ENCODE results near the gene EEFSEC. TPM values are rescaled to one million over a fixed set of nuclear protein-coding genes. Genes with fewer than 3 reads are reported as not detected.

The EEFSEC gene
- total RNA-seq, 1 experiment from 2014 or later: 37.7 TPM

DNA sequence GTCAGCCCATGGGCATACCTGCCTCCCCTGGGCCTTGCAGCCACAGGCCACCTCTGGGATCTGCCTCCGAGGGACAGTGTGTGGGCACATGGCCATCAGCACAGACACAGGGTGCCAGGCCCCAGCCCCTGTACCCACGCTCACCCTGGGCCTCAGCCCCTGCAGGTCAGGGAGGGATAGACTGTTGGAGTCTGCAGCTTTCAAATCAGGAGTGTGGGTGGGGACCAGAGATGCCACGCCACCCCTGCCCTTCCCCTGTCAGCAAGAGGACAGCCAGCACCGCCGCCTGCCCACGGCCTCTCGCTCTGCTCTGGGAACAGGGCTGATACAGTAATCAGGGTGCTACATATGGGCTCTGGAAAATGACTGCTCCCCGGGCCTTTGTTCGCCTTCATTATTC is 240.8 kb downstream of the EEFSEC start:
- no peak overlapping the region for H3K27ac Mint-ChIP-seq (ENCODE audit: unreplicated experiment)
- H3K4me3 Mint-ChIP-seq (ENCODE audit: low read depth, unreplicated experiment): no peak overlapping the region
- H3K36me3 Mint-ChIP-seq (ENCODE audit: insufficient read depth, unreplicated experiment): no peaks in the 10 kb centered on the region
- no TSS peak for BruUV-seq (replicated peaks)
- no peak for DNase-seq
- H3K27me3 Mint-ChIP-seq (ENCODE audit: unreplicated experiment): no peaks in the 10 kb centered on the region
- intact Hi-C loops (cut with micrococcal nuclease; ENCODE audit: unreplicated experiment): no loop called here
- CTCF ChIA-PET: interaction anchor here (0.6 to 1.2 kb wide), 3 partner anchors 9 to 393 kb away, joined by 3 to 5 read pairs (median 3); no protein-coding TSS in a partner anchor
- H3K4me1 Mint-ChIP-seq (ENCODE audit: low read depth, unreplicated experiment): no peaks in the 10 kb centered on the region
- TF ChIP-seq, protein P1, sequence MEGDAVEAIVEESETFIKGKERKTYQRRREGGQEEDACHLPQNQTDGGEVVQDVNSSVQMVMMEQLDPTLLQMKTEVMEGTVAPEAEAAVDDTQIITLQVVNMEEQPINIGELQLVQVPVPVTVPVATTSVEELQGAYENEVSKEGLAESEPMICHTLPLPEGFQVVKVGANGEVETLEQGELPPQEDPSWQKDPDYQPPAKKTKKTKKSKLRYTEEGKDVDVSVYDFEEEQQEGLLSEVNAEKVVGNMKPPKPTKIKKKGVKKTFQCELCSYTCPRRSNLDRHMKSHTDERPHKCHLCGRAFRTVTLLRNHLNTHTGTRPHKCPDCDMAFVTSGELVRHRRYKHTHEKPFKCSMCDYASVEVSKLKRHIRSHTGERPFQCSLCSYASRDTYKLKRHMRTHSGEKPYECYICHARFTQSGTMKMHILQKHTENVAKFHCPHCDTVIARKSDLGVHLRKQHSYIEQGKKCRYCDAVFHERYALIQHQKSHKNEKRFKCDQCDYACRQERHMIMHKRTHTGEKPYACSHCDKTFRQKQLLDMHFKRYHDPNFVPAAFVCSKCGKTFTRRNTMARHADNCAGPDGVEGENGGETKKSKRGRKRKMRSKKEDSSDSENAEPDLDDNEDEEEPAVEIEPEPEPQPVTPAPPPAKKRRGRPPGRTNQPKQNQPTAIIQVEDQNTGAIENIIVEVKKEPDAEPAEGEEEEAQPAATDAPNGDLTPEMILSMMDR (IDR thresholded peaks at IDR 0.05; ENCODE audit: unreplicated experiment): no peak
- no peaks in the 10 kb centered on the region for H3K9me3 Mint-ChIP-seq (ENCODE audit: low read depth, unreplicated experiment)

DNA sequence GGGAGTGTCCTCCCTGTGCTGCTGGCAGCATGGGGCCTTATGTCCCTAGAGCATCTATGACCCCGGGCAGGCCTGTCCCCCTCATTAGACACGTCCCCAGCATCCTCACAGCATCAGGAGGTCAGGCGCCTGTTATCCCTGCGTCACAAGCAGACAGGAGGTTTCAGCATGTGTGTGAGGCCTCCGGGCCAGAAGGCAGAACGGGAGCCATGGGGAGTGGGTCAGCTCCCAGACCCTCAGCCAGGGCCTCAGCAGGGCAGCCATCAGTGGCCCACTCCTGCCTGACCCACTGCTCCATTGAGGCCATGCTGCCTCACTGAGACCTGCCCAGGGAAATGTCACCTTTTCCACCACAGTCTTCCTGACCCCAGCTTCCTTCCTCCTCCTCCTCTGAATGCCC is 241.8 kb downstream of the EEFSEC start:
- intact Hi-C loops (cut with micrococcal nuclease; ENCODE audit: unreplicated experiment): no loop called here
- Mint-ChIP-seq H3K4me1 (ENCODE audit: low read depth, unreplicated experiment) (no peaks in the 10 kb centered on the region), H3K4me3 (ENCODE audit: low read depth, unreplicated experiment) (no peak overlapping the region), H3K27me3 (ENCODE audit: unreplicated experiment) (no peaks in the 10 kb centered on the region), H3K9me3 (ENCODE audit: low read depth, unreplicated experiment) (no peaks in the 10 kb centered on the region), H3K36me3 (ENCODE audit: insufficient read depth, unreplicated experiment) (no peaks in the 10 kb centered on the region), H3K27ac (ENCODE audit: unreplicated experiment) (peak overlapping the region; percentile 31)
- DNase-seq: no peak
- CTCF ChIA-PET: interaction anchor here (1.3 kb wide), 1 partner anchor 9 kb away, joined by 3 read pairs; no protein-coding TSS in a partner anchor
- no TSS peak for BruUV-seq (replicated peaks)
- TF ChIP-seq, protein P1 (IDR thresholded peaks at IDR 0.05; ENCODE audit: unreplicated experiment): no peak

DNA sequence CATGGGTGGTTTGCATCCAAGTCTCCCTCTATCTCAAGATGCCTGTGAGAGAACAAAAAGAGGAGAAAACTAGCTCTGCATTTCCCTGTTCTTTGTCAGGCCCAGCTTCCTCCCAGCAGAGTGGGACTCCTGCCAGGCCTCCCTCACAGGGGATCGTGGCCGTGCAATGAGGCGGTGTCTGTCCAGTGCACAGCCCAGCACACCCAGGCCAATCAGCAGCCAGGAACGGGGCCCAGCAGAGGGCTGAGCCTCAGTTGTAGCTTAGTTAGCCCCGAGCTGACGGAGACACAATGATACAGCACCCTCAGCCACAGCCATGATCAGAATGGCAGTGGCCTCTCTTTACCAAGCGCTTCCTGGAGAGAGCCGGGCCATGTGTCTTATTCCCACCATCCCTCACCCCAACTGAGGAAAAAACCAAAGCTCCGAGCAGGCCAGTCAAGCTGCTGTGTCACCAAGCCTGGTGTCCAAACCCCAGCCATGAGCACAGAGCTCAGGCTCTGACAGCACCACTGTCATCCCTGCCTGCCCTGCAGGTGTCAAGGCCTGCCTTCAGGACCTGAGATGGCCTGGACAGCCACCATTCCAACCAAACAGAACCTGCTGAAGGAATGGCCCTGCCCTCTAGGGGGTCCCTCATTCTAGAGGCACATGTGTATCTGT is 242.3 kb downstream of the EEFSEC start:
- CTCF ChIA-PET: interaction anchor here (0.6 to 1.3 kb wide), 2 partner anchors 10 to 45 kb away, joined by 3 read pairs; no protein-coding TSS in a partner anchor

DNA sequence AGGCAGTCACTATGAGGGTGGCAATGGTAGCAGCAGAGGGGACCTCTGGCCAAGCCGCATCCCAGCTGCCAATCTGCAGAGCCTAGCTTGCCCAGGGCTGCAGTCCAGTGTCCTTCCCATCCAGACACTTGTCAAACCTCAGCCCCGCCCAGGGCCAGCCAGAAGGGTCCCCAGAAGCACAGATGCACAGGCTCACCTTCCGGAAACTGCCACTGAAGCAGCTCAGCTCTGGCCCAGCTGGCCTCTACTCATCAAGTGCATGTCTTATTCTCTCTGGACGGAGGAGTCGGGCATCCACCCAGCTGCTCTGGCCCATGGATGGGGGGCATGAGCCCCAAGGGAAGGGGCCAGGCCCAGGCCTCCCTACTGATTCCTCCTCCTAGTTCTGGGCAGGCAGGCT is 244.2 kb downstream of the EEFSEC start:
- Mint-ChIP-seq H3K4me3 (ENCODE audit: low read depth, unreplicated experiment) (no peak overlapping the region), H3K4me1 (ENCODE audit: low read depth, unreplicated experiment) (no peaks in the 10 kb centered on the region), H3K36me3 (ENCODE audit: insufficient read depth, unreplicated experiment) (no peaks in the 10 kb centered on the region), H3K27ac (ENCODE audit: unreplicated experiment) (no peak overlapping the region), H3K27me3 (ENCODE audit: unreplicated experiment) (no peaks in the 10 kb centered on the region), H3K9me3 (ENCODE audit: low read depth, unreplicated experiment) (no peaks in the 10 kb centered on the region)
- CTCF ChIA-PET: no interaction called here
- BruUV-seq (replicated peaks): no TSS peak
- TF ChIP-seq, protein P1 (IDR thresholded peaks at IDR 0.05; ENCODE audit: unreplicated experiment): no peak
- intact Hi-C loops (cut with micrococcal nuclease; ENCODE audit: unreplicated experiment): no loop called here
- DNase-seq: no peak

More for the DNA sequence above, 242.3 kb downstream of the EEFSEC start:
- no peak overlapping the region for H3K4me3 Mint-ChIP-seq (ENCODE audit: low read depth, unreplicated experiment)
- intact Hi-C loops (cut with micrococcal nuclease; ENCODE audit: unreplicated experiment): no loop called here
- H3K9me3 Mint-ChIP-seq (ENCODE audit: low read depth, unreplicated experiment): no peaks in the 10 kb centered on the region
- no peaks in the 10 kb centered on the region for H3K36me3 Mint-ChIP-seq (ENCODE audit: insufficient read depth, unreplicated experiment)
- TF ChIP-seq, protein P1 (IDR thresholded peaks at IDR 0.05; ENCODE audit: unreplicated experiment): no peak
- H3K27me3 Mint-ChIP-seq (ENCODE audit: unreplicated experiment): no peaks in the 10 kb centered on the region
- BruUV-seq (replicated peaks): no TSS peak
- no peak for DNase-seq
- peak overlapping the region; percentile 31 for H3K27ac Mint-ChIP-seq (ENCODE audit: unreplicated experiment)
- no peaks in the 10 kb centered on the region for H3K4me1 Mint-ChIP-seq (ENCODE audit: low read depth, unreplicated experiment)

All from Calu3 (cell line).